VCaP (cell line): ENCODE measurements around the gene EVA1A.

ENCODE experiments used
- H3K27ac ChIP-seq: fragments of 450-650 bp; 2 replicates; pipeline ENCODE4 v1.5.1; 2017
- CTCF ChIP-seq: fragments of 450-650 bp; conservative IDR thresholded peaks from 2 replicates; pipeline ENCODE4 v1.5.1; 2017; ENCODE audit warnings: mild to moderate bottlenecking, moderate library complexity

The EVA1A gene

DNA sequence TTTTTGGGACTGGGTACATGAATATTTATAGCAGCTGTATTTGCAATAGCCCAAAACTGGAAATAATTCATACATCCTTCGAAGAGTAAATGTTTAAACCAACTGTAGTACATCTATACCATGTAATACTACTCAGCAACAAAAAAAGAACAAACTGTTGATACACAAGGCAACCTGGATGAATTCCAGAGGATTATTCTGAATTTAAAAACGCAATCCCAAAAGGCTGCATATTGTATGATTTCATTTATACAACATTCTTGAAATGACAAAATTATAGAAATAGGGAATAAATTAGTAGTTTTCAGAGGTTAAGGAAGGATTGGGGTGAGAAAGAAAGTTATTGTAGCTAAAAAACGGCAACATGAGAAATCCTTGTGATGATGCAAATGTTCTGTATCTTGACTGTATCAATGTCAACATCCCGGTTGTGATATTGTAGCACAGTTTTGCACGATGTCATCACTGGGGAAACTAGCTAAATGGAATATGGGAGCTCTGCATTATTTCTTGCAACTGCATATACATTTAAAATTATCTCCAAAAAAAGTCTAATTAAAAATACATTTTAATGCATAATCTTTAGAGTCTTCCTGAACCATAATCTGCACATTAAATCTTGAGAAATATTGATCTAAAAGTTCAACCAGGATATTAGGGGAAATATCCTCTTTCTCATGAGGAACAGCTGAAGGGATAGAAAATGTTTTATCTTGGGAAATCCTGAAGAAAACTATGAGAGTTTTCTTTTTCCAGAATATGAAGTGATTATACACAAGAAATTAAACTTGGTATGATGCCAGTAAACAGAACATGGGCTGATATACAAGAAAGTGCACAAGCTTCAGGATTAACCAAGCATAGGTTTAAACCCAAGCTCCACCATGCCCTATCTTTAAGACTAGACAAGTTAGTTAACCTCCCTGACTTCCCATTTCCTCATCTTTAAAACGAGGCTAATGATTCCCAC lies 21.9 kb downstream of the EVA1A start:
- H3K27ac ChIP-seq = no peak overlapping the region
- TF ChIP-seq CTCF = no peak

DNA sequence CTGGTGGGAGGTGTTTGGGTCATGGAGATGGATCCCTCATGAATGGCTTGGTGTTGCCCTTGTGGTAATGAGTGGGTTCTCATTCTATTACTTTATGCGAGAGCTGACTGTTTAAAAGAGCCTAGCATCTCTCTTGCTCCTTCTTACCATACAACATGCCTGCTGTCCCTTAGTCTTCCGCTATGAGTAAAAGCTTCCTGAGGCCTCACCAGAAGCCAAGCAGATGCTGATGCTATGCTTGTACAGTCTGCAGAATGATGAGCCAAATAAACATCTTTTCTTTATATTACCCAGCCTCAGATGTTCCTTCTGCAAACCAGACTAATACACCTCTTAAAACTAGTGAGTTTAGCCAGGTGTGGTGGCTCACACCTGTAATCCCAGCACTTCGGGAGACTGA lies 23.1 kb downstream of the EVA1A start:
- no peak for TF ChIP-seq CTCF

DNA sequence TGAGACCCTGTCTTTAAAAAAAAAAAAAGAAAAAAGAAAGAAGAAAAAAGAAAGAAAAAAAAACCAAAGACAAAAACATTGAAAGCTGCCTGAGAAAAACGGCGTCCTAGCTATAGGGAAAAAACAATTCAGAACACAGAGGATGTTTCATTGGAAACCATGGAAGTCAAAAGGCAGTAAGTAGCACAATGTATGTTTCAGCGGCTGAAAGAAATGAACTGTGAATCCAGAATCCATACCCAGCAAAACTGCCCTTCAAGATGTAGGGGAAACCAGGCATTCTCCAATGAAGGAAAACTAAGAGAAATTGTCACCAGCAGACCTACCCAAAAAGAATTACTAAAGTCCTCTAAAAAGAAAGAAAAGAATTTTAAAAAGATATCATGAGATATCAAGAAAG lies 27.6 kb downstream of the EVA1A start:
- no peak for TF ChIP-seq CTCF

More for the DNA sequence above, 23.1 kb downstream of the EVA1A start:
- no peak overlapping the region for H3K27ac ChIP-seq

GRCh38 chr2:75532488-75532887 lies 28.3 kb downstream of the EVA1A start:
- no peak for TF ChIP-seq CTCF
- no peak overlapping the region for H3K27ac ChIP-seq

More for the DNA sequence above, 27.6 kb downstream of the EVA1A start:
- no peak overlapping the region for H3K27ac ChIP-seq

- no peak for TF ChIP-seq CTCF
- H3K27ac ChIP-seq = no peak overlapping the region
These were observed 32.3 kb downstream of the EVA1A start for GRCh38 chr2:75528221-75528977.

DNA sequence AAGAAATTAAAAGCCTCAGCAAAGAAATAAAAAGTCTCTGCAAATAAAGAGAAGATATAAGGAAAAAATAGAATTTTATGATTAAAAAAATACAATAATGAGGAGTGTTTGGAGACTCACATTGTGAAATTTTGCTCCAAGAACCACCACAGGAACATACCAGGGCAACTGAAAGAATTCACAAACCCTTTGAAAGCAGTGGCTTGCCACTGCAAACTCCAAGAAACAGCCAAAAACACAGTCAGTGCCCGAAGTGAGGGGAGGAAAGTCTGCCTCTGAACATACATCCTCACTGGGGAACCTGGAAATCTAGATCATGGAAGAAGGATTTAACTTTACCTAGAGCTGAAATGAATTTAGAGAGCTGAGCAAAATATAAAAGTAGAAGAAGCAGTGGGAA lies 33.1 kb downstream of the EVA1A start:
- H3K27ac ChIP-seq = no peak overlapping the region
- no peak for TF ChIP-seq CTCF

DNA sequence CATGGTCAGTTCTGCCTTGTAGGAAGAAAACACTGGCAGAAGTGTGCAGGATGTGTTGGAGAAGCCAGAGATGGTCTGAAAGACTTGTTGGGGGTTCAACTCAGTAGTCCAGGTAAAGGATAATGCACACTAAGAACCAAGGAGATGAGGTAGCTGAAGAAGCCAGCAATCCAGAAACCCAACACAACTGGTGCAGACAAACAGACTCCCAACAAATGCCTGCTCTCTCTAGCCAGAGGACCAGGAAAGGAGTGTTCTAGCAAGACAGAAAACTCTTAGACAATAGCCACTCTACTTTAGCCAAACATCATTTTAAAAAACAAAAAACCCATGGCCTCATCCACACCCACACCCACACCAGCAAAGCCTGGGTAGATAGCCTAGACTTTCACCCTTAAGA lies 33.9 kb downstream of the EVA1A start:
- TF ChIP-seq CTCF = no peak

More for the DNA sequence above, 33.9 kb downstream of the EVA1A start:
- no peak overlapping the region for H3K27ac ChIP-seq
